Psoas muscle (tissue), 8 donors: ENCODE data around the gene WDR93. TPM values are rescaled to one million over a fixed set of nuclear protein-coding genes. Genes with fewer than 3 reads are reported as not detected.
A peak's percentile ranks its signal among the peaks of the same experiment; 100 is the strongest.

Experiments
- ATAC-seq, 4 donors: fragments of 200-7000 bp; cut with Tn5 transposase; one replicate each; pipeline ENCODE4 v1.9.1; 2020; ENCODE audit warnings: moderate library complexity in 3 of 4, mild to moderate bottlenecking in 2 of 4
- DNase-seq, 2 donors: peaks; one replicate each; pipeline ENCODE4 v3.0.0-alpha.2; 2020
- H3K27ac ChIP-seq: fragments of 200-600 bp; one replicate; pipeline ENCODE4 v1.8.0; 2022
- H3K27me3 ChIP-seq, 3 donors: fragments of 200-600 bp in 1 of 3; one replicate each; pipeline versions ENCODE4 v1.6.1 to v1.8.0; 2013 to 2022; ENCODE audit warnings: low read length in 2 of 3, mild to moderate bottlenecking in 2 of 3, moderate library complexity in 1 of 3; ENCODE audit not compliant: insufficient read depth in 3 of 3
- H3K36me3 ChIP-seq, 2 donors: fragments of 200-600 bp in 1 of 2; one replicate each; pipeline versions ENCODE4 v1.6.1 to v1.8.0; 2013 to 2022; ENCODE audit warnings: low read depth in 1 of 2, mild to moderate bottlenecking in 1 of 2, moderate library complexity in 1 of 2; ENCODE audit not compliant: insufficient read depth in 1 of 2
- H3K4me1 ChIP-seq: fragments of 200-600 bp; one replicate; pipeline ENCODE4 v1.8.0; 2022
- H3K4me3 ChIP-seq: fragments of 200-600 bp; one replicate; pipeline ENCODE4 v1.8.0; 2022; ENCODE audit warnings: mild to moderate bottlenecking
- H3K9me3 ChIP-seq: fragments of 200-600 bp; one replicate; pipeline ENCODE4 v1.8.0; 2022
- CTCF ChIP-seq: fragments of 200-600 bp; IDR thresholded peaks from one replicate; pipeline ENCODE4 v1.8.0; 2022; ENCODE audit warnings: antibody characterized with exemption
- WGBS, 3 donors: extraction: QIAGEN DNeasy Blood & Tissue Kit; methylation state at CpG; one replicate each; pipeline versions ENCODE4 v1.1.6 to v1.1.7; 2013; 5-methylcytosine and 5-hydroxymethylcytosine counted together
- intact Hi-C, 2 donors: fragments of 100-400 bp; cut with DNase I; formaldehyde crosslinking; loops; one replicate each; pipeline versions ENCODE4 v1.11.0 to v1.14.2; 2022
- polyA plus RNA-seq, 3 donors: library from polyadenylated mRNA; stranded (reverse); fragments of 200-250 nt; gene quantifications; one replicate each; pipeline ENCODE4 v1.2.3, GENCODE V29; 2013
- total RNA-seq, 4 donors: library from RNA; stranded (reverse); fragmentation: NEBNext Ultra II Directional in 2 of 4; extraction: Animal tissue kit (Norgen Biotek cat#: 25700) in 2 of 4; gene quantifications; one replicate each; pipeline versions ENCODE4 v1.2.1 to v1.2.4, GENCODE V29; 2021 to 2023
- donor health status: healthy with polysubstance abuse.
- donor health status: DM: no; HTN: no; CAD: no; lungs with moderate emphysema.
- donor health status: Bipolar disorder and iron deficiency.
- donor health status: healthy.
- donor health status: DM: yes; HTN: yes; CAD: no.
- donor health status: DM: no; HTN: no; CAD: no.
- donor health status: DM: no; HTN: no; CAD: no.
- donor health status: DM: yes; HTN: yes; CAD: no.

WDR93 gene
- total and polyA plus RNA-seq, 7 donors: 0.03 TPM; not detected in 6

DNA sequence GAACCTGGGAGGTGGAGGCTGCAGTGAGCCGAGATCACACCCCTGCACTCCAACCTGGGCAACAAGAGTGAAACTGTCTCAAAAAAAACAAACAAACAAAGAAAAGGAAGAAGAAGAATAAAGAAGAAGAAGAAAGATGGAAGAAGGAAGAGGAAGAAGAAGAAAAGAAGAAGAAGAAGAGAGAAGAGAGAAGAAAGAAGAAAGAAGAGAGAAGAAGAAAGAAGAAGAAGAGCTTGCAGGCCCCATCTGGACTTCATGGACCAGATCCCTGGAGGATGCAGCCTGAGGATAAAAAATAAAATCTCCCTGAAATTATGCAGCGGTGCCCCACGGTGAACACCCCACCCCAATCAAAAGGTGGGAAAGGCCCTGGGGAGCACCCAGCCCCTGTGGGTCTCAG is 69.2 kb downstream of the WDR93 start:
- H3K4me3 ChIP-seq: no peak overlapping the region
- H3K9me3 ChIP-seq: no peaks in the 10 kb centered on the region
- no peak for DNase-seq
- H3K4me1 ChIP-seq: peaks cover 5% of the 10 kb centered on the region
- TF ChIP-seq CTCF: no peak
- 77 to 87% (median 78%) methylated on average over 3 of the region's 3 CpGs for WGBS, 3 donors
- no peaks in the 10 kb centered on the region for H3K36me3 ChIP-seq
- intact Hi-C loops: loop anchor here (2.0 kb wide), 1 partner anchor 115 kb away; no protein-coding TSS in a partner anchor
- H3K27ac ChIP-seq: no peak overlapping the region
- H3K27me3 ChIP-seq: no peaks in the 10 kb centered on the region
- ATAC-seq: no peak

- no peak overlapping the region for H3K4me3 ChIP-seq
- H3K36me3 ChIP-seq: no peaks in the 10 kb centered on the region
- H3K9me3 ChIP-seq: no peaks in the 10 kb centered on the region
- 32 to 38% (median 35%) methylated on average over 14 to 16 of the region's 16 CpGs for WGBS, 3 donors
- TF ChIP-seq CTCF: peak; percentile 95
- intact Hi-C loops: loop anchor here (2.0 kb wide), 1 partner anchor 114 kb away; no protein-coding TSS in a partner anchor
- H3K4me1 ChIP-seq: peaks cover 5% of the 10 kb centered on the region
- H3K27ac ChIP-seq: no peak overlapping the region
- DNase-seq (peak; percentile 83 to 90), ATAC-seq (peak; percentile 90 to 93 (median 92))
- no peaks in the 10 kb centered on the region for H3K27me3 ChIP-seq
These were observed 69.8 kb downstream of the WDR93 start for GRCh38 chr15:89760303-89761008.

DNA sequence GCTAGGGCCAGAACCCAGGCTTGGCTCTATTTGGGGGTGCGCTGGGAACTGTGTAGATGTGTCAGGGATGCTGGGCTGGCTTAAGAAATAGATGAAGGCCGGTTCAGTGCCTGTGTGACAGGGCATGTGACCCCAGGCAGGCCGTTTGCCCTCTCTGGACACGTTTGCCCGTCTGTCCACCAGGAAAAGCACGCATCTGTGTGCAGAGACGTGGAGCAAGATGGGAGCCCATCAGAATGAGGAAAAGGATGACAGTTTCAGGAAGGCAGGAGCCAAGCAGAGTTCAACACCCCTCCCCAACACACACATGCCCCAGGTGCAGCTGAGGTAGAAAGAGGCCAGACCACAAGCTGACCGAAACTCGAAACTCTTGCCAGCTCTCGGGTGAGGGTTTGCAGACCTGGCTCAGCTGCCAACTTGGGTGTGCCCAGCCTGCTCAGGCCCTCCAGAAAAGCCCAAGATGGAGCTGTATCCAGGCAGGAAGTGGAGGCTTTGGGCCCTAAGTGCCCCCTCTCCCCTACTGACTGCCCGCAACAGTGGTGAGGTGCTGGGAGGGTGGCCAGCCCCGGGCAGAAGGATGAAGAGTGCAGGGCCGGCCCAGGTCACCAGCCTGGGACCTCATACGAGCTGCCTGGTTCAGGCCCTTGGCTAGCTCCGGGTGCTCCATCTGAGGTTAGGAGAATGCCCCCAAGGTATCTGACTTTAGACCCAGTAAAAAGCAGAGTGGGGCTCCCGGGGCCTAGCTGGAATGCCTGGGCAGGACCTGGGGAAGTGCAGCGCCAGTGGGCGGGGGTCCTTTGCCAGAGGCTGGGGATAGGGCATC is 70.6 kb downstream of the WDR93 start:
- peak in 1 of 4 donors; percentile 5 for ATAC-seq
- Histone ChIP-seq H3K27ac (no peak overlapping the region), H3K36me3 (no peaks in the 10 kb centered on the region), H3K4me3 (no peak overlapping the region), H3K4me1 (peaks cover 9% of the 10 kb centered on the region), H3K9me3 (no peaks in the 10 kb centered on the region), H3K27me3 (no peaks in the 10 kb centered on the region)
- TF ChIP-seq CTCF: no peak
- no peak for DNase-seq
- intact Hi-C loops: loop anchor here (2.0 kb wide), 1 partner anchor 114 kb away; no protein-coding TSS in a partner anchor
- 61 to 77% (median 61%) methylated on average over 18 of the region's 18 CpGs for WGBS, 3 donors

GRCh38 chr15:89761929-89762328 is 71.3 kb downstream of the WDR93 start:
- Histone ChIP-seq H3K36me3 (no peaks in the 10 kb centered on the region), H3K4me1 (peaks cover 16% of the 10 kb centered on the region), H3K9me3 (no peaks in the 10 kb centered on the region), H3K27ac (no peak overlapping the region), H3K4me3 (no peak overlapping the region), H3K27me3 (no peaks in the 10 kb centered on the region)
- ATAC-seq (no peak), DNase-seq (no peak)
- TF ChIP-seq CTCF: no peak
- intact Hi-C loops: loop anchor here (2.0 kb wide), 1 partner anchor 113 kb away; no protein-coding TSS in a partner anchor
- 76 to 84% (median 78%) methylated on average over 5 of the region's 5 CpGs for WGBS, 3 donors
